GM12878 (cell line): ENCODE measurements around the gene ARID5B. TPM values are rescaled to one million over a fixed set of nuclear protein-coding genes. Genes with fewer than 3 reads are reported as not detected.
"Not testable (repeated sequence)": the region's sequence is repeated elsewhere in the genome, so short reads cannot be mapped to it uniquely, and the experiment has no call there.

ENCODE experiments used
- ATAC-seq: fragments of 200-7000 bp; cut with Tn5 transposase; 3 replicates; pipeline ENCODE4 v1.9.1; 2020; ENCODE audit warnings: mild to moderate bottlenecking, moderate library complexity
- BruUV-seq: library from RNA; stranded (reverse); fragments of 400-500 nt; replicated peaks from 2 replicates; lab custom pipeline; 2021; lab: Mats Ljungman, UMichigan
- CTCF ChIA-PET: fragments of 300-600 bp; sonication (Branson Sonifier 250); formaldehyde crosslinking; extraction: SDS; loops from one replicate; lab custom pipeline; 2021; ENCODE audit warnings: inconsistent platforms; lab: Yijun Ruan, JAX
- POLR2A ChIA-PET: fragments of 350-600 bp; formaldehyde crosslinking; extraction: SDS; loops from one replicate; lab custom pipeline; 2021; ENCODE audit warnings: inconsistent platforms; lab: Charles Lee
- RAD21 ChIA-PET: fragments of 300-600 bp; sonication (Branson Sonifier 250); formaldehyde crosslinking; loops from one replicate; lab custom pipeline; 2023; ENCODE audit warnings: antibody characterized with exemption; ENCODE audit not compliant: unreplicated experiment; lab: Charles Lee
- SMC1A ChIA-PET: fragments of 300-600 bp; sonication (Branson Sonifier 250); formaldehyde crosslinking; loops from one replicate; lab custom pipeline; 2023; ENCODE audit not compliant: unreplicated experiment, uncharacterized antibody; lab: Charles Lee
- DNase-seq: peaks from one replicate; pipeline ENCODE4 v3.0.0-alpha.2; 2011; ENCODE audit warnings: low read depth, low spot score
- FAIRE-seq: peaks from 3 replicates; lab custom pipeline; 2011; peaks lifted over from hg19 to GRCh38; lab: Jason Lieb, UNC
- H2AFZ ChIP-seq: 2 replicates; pipeline ENCODE4 v1.6.0; 2011; ENCODE audit warnings: low read depth, low read length, control low read depth; ENCODE audit not compliant: control insufficient read depth
- H3K27ac ChIP-seq: 2 replicates; pipeline ENCODE4 v1.5.1; 2011; ENCODE audit warnings: control low read depth; ENCODE audit not compliant: control insufficient read depth, insufficient read depth
- H3K27me3 ChIP-seq, 2 experiments: replicated peaks in 1 of 2; 2 replicates each; pipeline versions ENCODE4 v1.6.0 to v1.6.1; 2011; ENCODE audit warnings: low read length in 1 of 2; ENCODE audit not compliant: control insufficient read depth in 2 of 2, insufficient read depth in 2 of 2
- H3K36me3 ChIP-seq, 2 experiments: 2 replicates each; pipeline ENCODE4 v1.5.1; 2011; ENCODE audit warnings: low read length in 1 of 2; ENCODE audit not compliant: control insufficient read depth in 2 of 2, insufficient read depth in 2 of 2
- H3K4me1 ChIP-seq: 2 replicates; pipeline ENCODE4 v1.6.1; 2011; ENCODE audit warnings: mild to moderate bottlenecking, low read length, moderate library complexity, mixed read lengths; ENCODE audit not compliant: control insufficient read depth, insufficient read depth
- H3K4me2 ChIP-seq: 2 replicates; pipeline ENCODE4 v1.6.0; 2011; ENCODE audit warnings: control low read depth; ENCODE audit not compliant: control insufficient read depth, insufficient read depth
- H3K4me3 ChIP-seq: fragments of 200-600 bp; sonication (generic); 2 replicates; pipeline ENCODE4 v1.5.1; 2016
- H3K79me2 ChIP-seq: 2 replicates; pipeline ENCODE4 v1.6.0; 2011; ENCODE audit warnings: low read length; ENCODE audit not compliant: control insufficient read depth, insufficient read depth
- H3K9ac ChIP-seq: 2 replicates; pipeline ENCODE4 v1.8.0; 2011; ENCODE audit warnings: low read length, control low read depth, mixed read lengths; ENCODE audit not compliant: control insufficient read depth, insufficient read depth
- H3K9me3 ChIP-seq: replicated peaks from 3 replicates; pipeline ENCODE4 v1.5.1; 2011; ENCODE audit warnings: mild to moderate bottlenecking, low read length; ENCODE audit not compliant: control insufficient read depth, insufficient read depth
- H4K20me1 ChIP-seq: 2 replicates; pipeline ENCODE4 v1.6.0; 2011; ENCODE audit not compliant: control insufficient read depth, insufficient read depth
- CTCF ChIP-seq, 3 experiments: IDR thresholded peaks in 2 of 3; conservative IDR thresholded peaks in 1 of 3; 2 replicates each; pipeline ENCODE4 v1.5.1; 2011; ENCODE audit warnings: low read depth in 3 of 3, low read length in 3 of 3, mild to moderate bottlenecking in 3 of 3, control low read depth in 2 of 3, moderate library complexity in 2 of 3, inconsistent platforms in 1 of 3, mixed read lengths in 1 of 3; ENCODE audit not compliant: control insufficient read depth in 2 of 3, insufficient read depth in 1 of 3; ENCODE audit errors: extremely low read depth in 1 of 3
- IKZF1 ChIP-seq: fragments of 450-650 bp; conservative IDR thresholded peaks from 2 replicates; pipeline ENCODE4 v1.6.1; 2017; ENCODE audit warnings: antibody characterized with exemption, mild to moderate bottlenecking
- IKZF2 ChIP-seq, 2 experiments: fragments of 450-650 bp; IDR thresholded peaks; 2 replicates each; pipeline ENCODE4 v1.6.1; 2017; ENCODE audit warnings: mild to moderate bottlenecking in 2 of 2, moderate library complexity in 2 of 2
- NR2F1 ChIP-seq: fragments of 450-650 bp; conservative IDR thresholded peaks from 2 replicates; pipeline ENCODE4 v1.6.1; 2017; ENCODE audit warnings: mild to moderate bottlenecking
- RAD21 ChIP-seq: IDR thresholded peaks from 2 replicates; pipeline ENCODE4 v1.6.1; 2011; ENCODE audit warnings: mild to moderate bottlenecking, low read depth, low read length, moderate library complexity; ENCODE audit not compliant: insufficient read depth
- RELB ChIP-seq: fragments of 450-650 bp; IDR thresholded peaks from 2 replicates; pipeline ENCODE4 v1.6.1; 2017; ENCODE audit warnings: low read depth, mild to moderate bottlenecking, moderate library complexity
- RUNX3 ChIP-seq: IDR thresholded peaks from 2 replicates; pipeline ENCODE4 v1.6.1; 2012; ENCODE audit warnings: low read length, inconsistent platforms
- TBL1XR1 ChIP-seq: IDR thresholded peaks from 2 replicates; pipeline ENCODE4 v1.6.1; 2012; ENCODE audit warnings: low read depth, low read length, improper control_type of control experiment
- WGBS: methylation state at CpG from one replicate; pipeline ENCODE4 v1.1.6; 2016; ENCODE audit warnings: low lambda C conversion rate; ENCODE audit not compliant: insufficient replicate concordance, insufficient coverage; ENCODE audit errors: missing lambda C conversion rate; 5-methylcytosine and 5-hydroxymethylcytosine counted together
- in situ Hi-C: fragments of 300-500 bp; cut with MboI; formaldehyde crosslinking; loops from 9 replicates; pipeline ENCODE4 v1.14.3; 2018; ENCODE audit warnings: mixed read lengths
- intact Hi-C: fragments of 100-400 bp; cut with micrococcal nuclease; formaldehyde crosslinking; loops from one replicate; pipeline ENCODE4 v1.14.2; 2022; ENCODE audit not compliant: unreplicated experiment
- polyA plus RNA-seq, 11 experiments: library from polyadenylated mRNA; depleted of rRNA in 4 of 11; unstranded in 6 of 11; stranded (reverse) in 5 of 11; fragments of >200 nt; fragmentation: Nextera tagmentation in 4 of 11; fragmentation: Illumina TruSeq in 1 of 11; extraction: Ambion mirVana in 4 of 11; extraction: Trizol in 1 of 11; gene quantifications; 1 replicate in 1 of 11; 2 replicates in 10 of 11; pipeline versions ENCODE4 v1.2.1 to v1.2.3, GENCODE V29; 2011 to 2016; ENCODE audit warnings: inconsistent platforms in 2 of 11, missing spikeins in 2 of 11, low read depth in 1 of 11
- total RNA-seq, 4 experiments: library from RNA; depleted of rRNA in 3 of 4; stranded (reverse); fragments of >200 nt in 3 of 4; fragmentation: Illumina TruSeq in 1 of 4; extraction: Trizol in 1 of 4; gene quantifications; 2 replicates each; pipeline versions ENCODE4 v1.2.1 to v1.2.3, GENCODE V29; 2013 to 2021

Gene ARID5B
- total and polyA plus RNA-seq, 10 of the 15 experiments (the other 5 are each of a cell fraction or from before 2014, with no cell fraction given) = 2.7 to 8.5 (median 6.1) TPM

GRCh38 chr10:61976951-61977721, 75.6 kb downstream of the ARID5B start:
- H4K20me1 ChIP-seq, in situ Hi-C loops, BruUV-seq, H3K4me3 ChIP-seq, intact Hi-C loops, CTCF ChIA-PET, H2AFZ ChIP-seq, H3K9ac ChIP-seq, POLR2A ChIA-PET, H3K36me3 ChIP-seq, H3K4me2 ChIP-seq, RAD21 ChIA-PET, H3K9me3 ChIP-seq, DNase-seq, SMC1A ChIA-PET, H3K27ac ChIP-seq, ATAC-seq, H3K27me3 ChIP-seq, FAIRE-seq: not testable (repeated sequence)
- TF ChIP-seq IKZF2 (IDR thresholded peaks at IDR 0.05) = peak in 1 of 2 experiments; percentile 13; a peak in 1 of 4 replicates
- Histone ChIP-seq H3K4me1 (peaks cover 41% of the 10 kb centered on the region), H3K79me2 (peaks cover 43% of the 10 kb centered on the region)
- 71% methylated on average over 3 of the region's 3 CpGs for WGBS

- BruUV-seq = no TSS peak
- H2AFZ ChIP-seq = no peak overlapping the region
- ChIA-PET SMC1A (interaction anchor here (1.3 to 1.4 kb wide), 2 partner anchors 9 to 266 kb away, joined by 4 read pairs; no protein-coding TSS in a partner anchor), RAD21 (interaction anchor here (1.0 kb wide), 2 partner anchors 60 to 266 kb away, joined by 4 to 5 read pairs; no protein-coding TSS in a partner anchor), POLR2A (interaction anchor here (1.1 kb wide), 1 partner anchor 9 kb away, joined by 4 read pairs; no protein-coding TSS in a partner anchor), CTCF (interaction anchor here (0.7 to 1.9 kb wide), 3 partner anchors 9 to 266 kb away, joined by 4 to 6 read pairs (median 4); no protein-coding TSS in a partner anchor)
- H3K27me3 ChIP-seq = no peaks in the 10 kb centered on the region
- in situ Hi-C loops (no loop called here), intact Hi-C loops (no loop called here)
- DNase-seq (no peak), ATAC-seq (peak; percentile 55), FAIRE-seq (no peak)
- peaks cover 2 to 10% of the 10 kb centered on the region in 2 experiments; a peak in 1 of 4 replicates for H3K36me3 ChIP-seq
- peaks cover 33% of the 10 kb centered on the region for H3K79me2 ChIP-seq
- peaks cover 6% of the 10 kb centered on the region; the same call in 2 of the 3 replicates for H3K9me3 ChIP-seq
- no peak overlapping the region for H3K4me3 ChIP-seq
- H3K9ac ChIP-seq = no peak overlapping the region
- WGBS = 49% methylated on average over 5 of the region's 5 CpGs
- no peaks in the 10 kb centered on the region for H4K20me1 ChIP-seq
- H3K4me1 ChIP-seq = peaks cover 32% of the 10 kb centered on the region
- peak overlapping the region; percentile 48 for H3K27ac ChIP-seq
- TF ChIP-seq TBL1XR1 (no peak), RELB (0 out of 2 replicates have a peak, but pooled peaks have one; percentile 13), RUNX3 (no peak), IKZF1 (peak; percentile 37; the same call in 1 of the 2 replicates), CTCF (IDR thresholded peaks at IDR 0.05 in 2 of 3, conservative IDR thresholded peaks at IDR 0.05 in 1 of 3; ENCODE audit: control insufficient read depth in 2 of 3, extremely low read depth in 1 of 3, insufficient read depth in 1 of 3, low read depth in 3 of 3, low read length in 3 of 3) (peak; percentile 23 to 45 (median 42); a peak in 4 of 6 replicates), IKZF2 (IDR thresholded peaks at IDR 0.05) (0 out of 4 replicates have a peak, but pooled peaks of 1 of the 2 experiments have one; percentile 16), NR2F1 (no peak), RAD21 (peak; percentile 32; the same call in 1 of the 2 replicates)
- 0 out of 2 replicates have a peak overlapping the region, but pooled peaks have one; percentile 33 for H3K4me2 ChIP-seq
Observed at GRCh38 chr10:61978965-61979364, 77.5 kb downstream of the ARID5B start.
